IMR-90 (cell line): ENCODE measurements around the gene PPARG. TPM values are rescaled to one million over a fixed set of nuclear protein-coding genes. Genes with fewer than 3 reads are reported as not detected.

Source experiments
- ATAC-seq: fragments of 200-7000 bp; cut with Tn5 transposase; 2 replicates; pipeline ENCODE4 v1.9.1; 2020; ENCODE audit warnings: low read depth, mild to moderate bottlenecking, moderate library complexity
- BruUV-seq: library from RNA; stranded (reverse); fragments of 400-500 nt; replicated peaks from 2 replicates; lab custom pipeline; 2021; lab: Mats Ljungman, UMichigan
- CTCF ChIA-PET: fragments of 300-600 bp; formaldehyde crosslinking; extraction: SDS; loops from one replicate; lab custom pipeline; 2021; ENCODE audit warnings: antibody characterized with exemption; lab: Yijun Ruan, JAX
- POLR2A ChIA-PET: fragments of 300-600 bp; sonication (Branson Sonifier 250); formaldehyde crosslinking; loops from one replicate; lab custom pipeline; 2022; ENCODE audit warnings: antibody characterized with exemption; ENCODE audit not compliant: unreplicated experiment; lab: Charles Lee
- DNase-seq: peaks from one replicate; pipeline ENCODE4 v3.0.0; 2013
- H2AFZ ChIP-seq: replicated peaks from 2 replicates; pipeline ENCODE3; 2013; ENCODE audit warnings: low read length, mild to moderate bottlenecking; ENCODE audit not compliant: poor library complexity
- H2AK5ac ChIP-seq: 2 replicates; pipeline ENCODE4 v1.6.1; 2013; ENCODE audit warnings: low read depth, low read length, inconsistent platforms
- H2AK9ac ChIP-seq: replicated peaks from 2 replicates; pipeline ENCODE3; 2013; ENCODE audit warnings: mild to moderate bottlenecking, low read depth, low read length, moderate library complexity; ENCODE audit not compliant: poor library complexity
- H2BK120ac ChIP-seq: 2 replicates; pipeline ENCODE4 v1.6.1; 2013; ENCODE audit warnings: low read depth, low read length, inconsistent platforms
- H2BK15ac ChIP-seq: 3 replicates; pipeline ENCODE4 v1.6.1; 2013; ENCODE audit warnings: low read depth, low read length, inconsistent platforms
- H2BK20ac ChIP-seq: 2 replicates; pipeline ENCODE4 v1.6.1; 2013; ENCODE audit warnings: low read depth, mild to moderate bottlenecking, inconsistent platforms, low read length, moderate library complexity
- H2BK5ac ChIP-seq: 2 replicates; pipeline ENCODE4 v1.6.1; 2013; ENCODE audit warnings: mild to moderate bottlenecking, low read depth, low read length, inconsistent platforms; ENCODE audit not compliant: poor library complexity, severe bottlenecking
- H3K14ac ChIP-seq: replicated peaks from 2 replicates; pipeline ENCODE4 v1.6.1; 2013; ENCODE audit warnings: low read depth, low read length, inconsistent platforms
- H3K18ac ChIP-seq: 2 replicates; pipeline ENCODE4 v1.6.1; 2013; ENCODE audit warnings: low read depth, low read length, control low read depth
- H3K23ac ChIP-seq: 2 replicates; pipeline ENCODE4 v1.6.1; 2013; ENCODE audit warnings: low read depth, low read length, inconsistent platforms
- H3K27ac ChIP-seq: 2 replicates; pipeline ENCODE4 v1.5.1; 2013; ENCODE audit warnings: mild to moderate bottlenecking, control low read depth, low read length; ENCODE audit not compliant: insufficient read depth
- H3K27me3 ChIP-seq: 2 replicates; pipeline ENCODE4 v1.6.1; 2013; ENCODE audit warnings: low read length; ENCODE audit not compliant: control insufficient read depth, insufficient read depth
- H3K36me3 ChIP-seq: 2 replicates; pipeline ENCODE4 v1.6.1; 2013; ENCODE audit warnings: low read length, mixed read lengths; ENCODE audit not compliant: control insufficient read depth, insufficient read depth
- H3K4ac ChIP-seq: 2 replicates; pipeline ENCODE4 v1.6.1; 2013; ENCODE audit warnings: low read depth, low read length, inconsistent platforms
- H3K4me1 ChIP-seq: 2 replicates; pipeline ENCODE4 v1.6.1; 2013; ENCODE audit warnings: low read length, mixed read lengths; ENCODE audit not compliant: control insufficient read depth, insufficient read depth
- H3K4me2 ChIP-seq: 2 replicates; pipeline ENCODE4 v1.6.1; 2013; ENCODE audit warnings: low read depth, mild to moderate bottlenecking, control low read depth, low read length, moderate library complexity
- H3K4me3 ChIP-seq: 2 replicates; pipeline ENCODE4 v1.5.1; 2013; ENCODE audit warnings: low read depth, mild to moderate bottlenecking, control low read depth, low read length, moderate library complexity; ENCODE audit not compliant: insufficient read depth
- H3K56ac ChIP-seq: 2 replicates; pipeline ENCODE4 v1.6.1; 2013; ENCODE audit warnings: low read length, inconsistent platforms; ENCODE audit not compliant: insufficient read depth; ENCODE audit errors: extremely low read depth
- H3K79me1 ChIP-seq, 2 experiments: 2 replicates each; pipeline ENCODE4 v1.6.1; 2013; ENCODE audit warnings: low read length in 2 of 2, inconsistent platforms in 1 of 2, low read depth in 1 of 2
- H3K9ac ChIP-seq: 2 replicates; pipeline ENCODE4 v1.6.1; 2013; ENCODE audit warnings: low read depth, low read length, control low read depth
- H3K9me1 ChIP-seq: 2 replicates; pipeline ENCODE4 v1.6.1; 2013; ENCODE audit warnings: low read length, inconsistent platforms; ENCODE audit not compliant: insufficient read depth
- H3K9me3 ChIP-seq: 2 replicates; pipeline ENCODE4 v1.6.1; 2013; ENCODE audit warnings: low read length; ENCODE audit not compliant: control insufficient read depth, insufficient read depth
- H4K20me1 ChIP-seq: 2 replicates; pipeline ENCODE4 v1.6.1; 2013; ENCODE audit warnings: low read length, inconsistent platforms; ENCODE audit not compliant: insufficient read depth
- H4K5ac ChIP-seq: 2 replicates; pipeline ENCODE4 v1.6.1; 2013; ENCODE audit warnings: mild to moderate bottlenecking, low read depth, low read length, control low read depth
- H4K8ac ChIP-seq, 2 experiments: 2 replicates each; pipeline ENCODE4 v1.6.1; 2013; ENCODE audit warnings: low read depth in 2 of 2, low read length in 2 of 2, control low read depth in 1 of 2, inconsistent platforms in 1 of 2
- H4K91ac ChIP-seq: 2 replicates; pipeline ENCODE4 v1.6.1; 2013; ENCODE audit warnings: low read depth, low read length, inconsistent platforms; ENCODE audit not compliant: insufficient read depth
- BHLHE40 ChIP-seq: fragments of 150-350 bp; IDR thresholded peaks from 2 replicates; pipeline ENCODE4 v1.6.1; 2016; ENCODE audit warnings: mild to moderate bottlenecking, low read depth, low read length
- CEBPB ChIP-seq: IDR thresholded peaks from 2 replicates; pipeline ENCODE4 v1.6.1; 2012; ENCODE audit warnings: low read depth, low read length, improper control_type of control experiment
- CHD1 ChIP-seq: IDR thresholded peaks from 2 replicates; pipeline ENCODE4 v1.6.1; 2012; ENCODE audit warnings: low read depth, low read length, improper control_type of control experiment
- CTCF ChIP-seq: conservative IDR thresholded peaks from 2 replicates; pipeline ENCODE4 v1.5.1; 2012; ENCODE audit warnings: mild to moderate bottlenecking, low read depth, low read length, improper control_type of control experiment
- ELK1 ChIP-seq: fragments of 150-350 bp; IDR thresholded peaks from 2 replicates; pipeline ENCODE4 v1.6.1; 2016; ENCODE audit warnings: low read depth, mild to moderate bottlenecking, low read length, moderate library complexity, borderline replicate concordance
- FOS ChIP-seq: fragments of 150-350 bp; IDR thresholded peaks from 2 replicates; pipeline ENCODE4 v1.6.1; 2016; ENCODE audit warnings: low read depth, low read length
- MAFK ChIP-seq: IDR thresholded peaks from 2 replicates; pipeline ENCODE4 v1.6.1; 2012; ENCODE audit warnings: low read depth, low read length, improper control_type of control experiment
- MAZ ChIP-seq: IDR thresholded peaks from 2 replicates; pipeline ENCODE4 v1.6.1; 2012; ENCODE audit warnings: low read depth, mild to moderate bottlenecking, low read length, improper control_type of control experiment, moderate library complexity, borderline replicate concordance
- MXI1 ChIP-seq: IDR thresholded peaks from 2 replicates; pipeline ENCODE4 v1.6.1; 2012; ENCODE audit warnings: low read depth, mild to moderate bottlenecking, low read length, moderate library complexity, borderline replicate concordance
- NFE2L2 ChIP-seq: fragments of 150-350 bp; IDR thresholded peaks from 2 replicates; pipeline ENCODE4 v1.6.1; 2016; ENCODE audit warnings: low read depth, mild to moderate bottlenecking, low read length
- POLR2A ChIP-seq: IDR thresholded peaks from 2 replicates; pipeline ENCODE4 v1.6.1; 2012; ENCODE audit warnings: mild to moderate bottlenecking, low read depth, low read length
- RAD21 ChIP-seq: IDR thresholded peaks from 2 replicates; pipeline ENCODE4 v1.6.1; 2012; ENCODE audit warnings: low read length, improper control_type of control experiment
- RCOR1 ChIP-seq: IDR thresholded peaks from 2 replicates; pipeline ENCODE4 v1.6.1; 2012; ENCODE audit warnings: mild to moderate bottlenecking, low read length, improper control_type of control experiment; ENCODE audit not compliant: insufficient replicate concordance
- RFX5 ChIP-seq: IDR thresholded peaks from 2 replicates; pipeline ENCODE4 v1.8.0; 2012; ENCODE audit warnings: low read depth, mild to moderate bottlenecking, low read length, moderate library complexity
- SMC3 ChIP-seq: fragments of 150-350 bp; IDR thresholded peaks from 2 replicates; pipeline ENCODE4 v1.6.1; 2016; ENCODE audit warnings: low read depth, mild to moderate bottlenecking, antibody characterized with exemption, low read length, moderate library complexity
- WGBS, 2 experiments: methylation state at CpG; one replicate each; pipeline versions ENCODE4 v1.1.5 to v1.1.7; 2013; ENCODE audit warnings: missing lambda C conversion rate in 2 of 2; ENCODE audit not compliant: insufficient read length in 1 of 2; ENCODE audit errors: extremely low coverage in 2 of 2; 5-methylcytosine and 5-hydroxymethylcytosine counted together
- dilution Hi-C: fragments of 300-500 bp; cut with HindIII; formaldehyde crosslinking; loops from one replicate; pipeline ENCODE4 v1.14.3; 2018; ENCODE audit warnings: low sequenced_read_pairs; ENCODE audit not compliant: unreplicated experiment
- in situ Hi-C: fragments of 300-500 bp; cut with MboI; formaldehyde crosslinking; loops from 3 replicates; pipeline ENCODE4 v1.14.3; 2019; ENCODE audit warnings: low sequenced_read_pairs, inconsistent platforms, mixed read lengths
- intact Hi-C: fragments of 100-400 bp; cut with micrococcal nuclease; formaldehyde crosslinking; loops from 2 replicates; pipeline ENCODE4 v1.10.0; 2022
- polyA plus RNA-seq, 3 experiments: library from polyadenylated mRNA; depleted of rRNA; stranded (reverse); fragments of >200 nt; gene quantifications; 2 replicates each; pipeline ENCODE4 v1.2.3, GENCODE V29; 2012; ENCODE audit warnings: low replicate concordance in 1 of 3
- total RNA-seq: library from RNA; depleted of rRNA; stranded (reverse); fragments of >200 nt; gene quantifications from 2 replicates; pipeline ENCODE4 v1.2.3, GENCODE V29; 2012

The PPARG gene
- total and polyA plus RNA-seq, 2 of the 4 experiments (the other 2 are of a cell fraction) = 11.2 to 23.8 TPM

GRCh38 chr3:12273045-12273695, 15.7 kb upstream of the PPARG start:
- POLR2A ChIA-PET = interaction anchor here (0.6 kb wide), 1 partner anchor 117 kb away, joined by 3 read pairs; no protein-coding TSS in a partner anchor
- peak overlapping the region in 1 of 2 experiments; percentile 28; a peak in 1 of 4 replicates for H4K8ac ChIP-seq
- no peaks in the 10 kb centered on the region for H3K27me3 ChIP-seq
- DNase-seq (no peak), ATAC-seq (peak; percentile 42)
- H3K27ac ChIP-seq = no peak overlapping the region
- H3K9me3 ChIP-seq = no peaks in the 10 kb centered on the region
- H2BK120ac ChIP-seq = peak overlapping the region; percentile 65
- H2AK5ac ChIP-seq = no peak overlapping the region; the same call in 1 of the 2 replicates
- CTCF ChIA-PET = interaction anchor here (0.6 to 0.9 kb wide), 4 partner anchors 82 to 120 kb away, joined by 3 to 6 read pairs (median 4); no protein-coding TSS in a partner anchor
- no peak overlapping the region for H3K4me2 ChIP-seq
- H2AK9ac ChIP-seq = no peak overlapping the region
- no peak overlapping the region for H2BK15ac ChIP-seq
- no peak overlapping the region for H3K56ac ChIP-seq
- peak overlapping the region; percentile 33; the same call in 1 of the 2 replicates for H3K4ac ChIP-seq
- intact Hi-C loops = no loop called here
- no peaks in the 10 kb centered on the region for H3K79me1 ChIP-seq
- peak overlapping the region; percentile 81; the same call in 1 of the 2 replicates for H4K5ac ChIP-seq
- peaks cover 2% of the 10 kb centered on the region; the same call in 1 of the 2 replicates for H3K4me1 ChIP-seq
- no peak overlapping the region for H2AFZ ChIP-seq
- BruUV-seq = no TSS peak
- peak overlapping the region; percentile 63; the same call in 1 of the 2 replicates for H2BK20ac ChIP-seq
- H3K36me3 ChIP-seq = no peaks in the 10 kb centered on the region
- WGBS, 2 experiments = no CpG with 5 or more reads among the region's 2 CpGs
- H3K18ac ChIP-seq = peak overlapping the region; percentile 86
- dilution Hi-C loops = no loop called here
- H2BK5ac ChIP-seq = no peak overlapping the region
- H3K9me1 ChIP-seq = no peaks in the 10 kb centered on the region; the same call in 1 of the 2 replicates
- H3K9ac ChIP-seq = no peak overlapping the region
- H4K91ac ChIP-seq = no peak overlapping the region; the same call in 1 of the 2 replicates
- no peaks in the 10 kb centered on the region for H4K20me1 ChIP-seq
- no peak overlapping the region for H3K23ac ChIP-seq
- in situ Hi-C loops = no loop called here
- H3K4me3 ChIP-seq = no peak overlapping the region
- peak overlapping the region; percentile 78 for H3K14ac ChIP-seq
- TF ChIP-seq FOS = no peak
- TF ChIP-seq CHD1 = no peak
- no peak for TF ChIP-seq CEBPB
- TF ChIP-seq SMC3 = no peak
- no peak for TF ChIP-seq MAFK
- no peak for TF ChIP-seq MAZ
- no peak for TF ChIP-seq BHLHE40
- no peak for TF ChIP-seq RAD21
- TF ChIP-seq RFX5 = no peak
- no peak for TF ChIP-seq NFE2L2
- no peak for TF ChIP-seq ELK1
- no peak for TF ChIP-seq MXI1
- TF ChIP-seq CTCF = no peak
- no peak for TF ChIP-seq RCOR1
- TF ChIP-seq POLR2A = no peak
